ENCODE measurements around the gene RANBP1.

The RANBP1 gene

DNA sequence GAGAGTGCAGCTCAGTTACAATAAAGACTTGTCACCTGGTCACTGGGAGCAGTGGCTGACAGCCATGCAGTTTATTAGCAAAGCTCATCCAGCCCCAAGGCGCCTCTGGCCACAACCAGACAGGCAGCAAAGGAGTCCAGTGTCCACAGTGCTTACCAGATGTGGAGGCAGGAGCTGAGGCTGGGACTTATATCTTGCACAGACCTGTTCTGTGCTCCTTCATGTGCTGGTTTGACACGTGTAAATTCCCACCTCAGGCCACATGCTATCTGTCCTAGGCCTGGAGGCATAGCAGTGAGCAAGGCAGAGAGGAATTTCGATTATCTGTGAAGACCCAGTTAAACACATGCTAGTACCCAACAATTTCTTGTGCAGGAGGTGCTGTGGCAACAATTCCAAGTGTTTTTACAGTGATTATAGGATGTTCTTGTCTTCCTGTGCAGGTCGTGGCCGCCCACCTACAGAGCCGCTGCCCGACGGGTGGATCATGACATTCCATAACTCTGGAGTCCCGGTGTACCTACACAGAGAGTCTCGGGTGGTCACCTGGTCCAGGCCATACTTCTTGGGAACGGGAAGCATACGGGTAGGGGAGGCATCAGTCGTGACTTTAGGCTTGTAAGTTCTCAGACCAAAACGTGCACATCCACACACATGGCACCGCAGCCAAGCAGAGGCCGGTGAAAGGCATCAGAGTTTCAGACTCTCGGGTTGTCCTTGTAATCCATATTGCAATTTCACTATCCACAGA, 26.5 kb upstream of the RANBP1 start:
- Histone ChIP-seq H3K9ac (ENCODE audit: low read depth, low read length, poor library complexity, severe bottlenecking) (no peak overlapping the region), H3K4me1 (ENCODE audit: insufficient read depth, low read length, poor library complexity, severe bottlenecking) (peaks cover 12% of the 10 kb centered on the region), H3K9me2 (replicated peaks; ENCODE audit: low read depth, low read length) (no peaks in the 10 kb centered on the region), H3K27me3 (ENCODE audit: insufficient read depth, low read length, poor library complexity, severe bottlenecking) (no peaks in the 10 kb centered on the region), H3K9me3 (ENCODE audit: insufficient read depth, low read depth, low read length) (no peaks in the 10 kb centered on the region), H3K4me3 (ENCODE audit: low read length, poor library complexity, severe bottlenecking) (no peak overlapping the region), H3K36me3 (ENCODE audit: insufficient read depth, low read length) (peaks cover 88% of the 10 kb centered on the region), H2AFZ (ENCODE audit: low read length) (no peak overlapping the region), H3K4me2 (ENCODE audit: low read depth, low read length, poor library complexity, severe bottlenecking) (no peak overlapping the region), H3F3A (ENCODE audit: low read depth) (no peaks in the 10 kb centered on the region), H3K79me2 (ENCODE audit: insufficient read depth, low read length) (peaks cover 62% of the 10 kb centered on the region), H4K20me1 (ENCODE audit: insufficient read depth, low read length, poor library complexity, severe bottlenecking) (peaks cover 61% of the 10 kb centered on the region)
- TF ChIP-seq, protein P1, sequence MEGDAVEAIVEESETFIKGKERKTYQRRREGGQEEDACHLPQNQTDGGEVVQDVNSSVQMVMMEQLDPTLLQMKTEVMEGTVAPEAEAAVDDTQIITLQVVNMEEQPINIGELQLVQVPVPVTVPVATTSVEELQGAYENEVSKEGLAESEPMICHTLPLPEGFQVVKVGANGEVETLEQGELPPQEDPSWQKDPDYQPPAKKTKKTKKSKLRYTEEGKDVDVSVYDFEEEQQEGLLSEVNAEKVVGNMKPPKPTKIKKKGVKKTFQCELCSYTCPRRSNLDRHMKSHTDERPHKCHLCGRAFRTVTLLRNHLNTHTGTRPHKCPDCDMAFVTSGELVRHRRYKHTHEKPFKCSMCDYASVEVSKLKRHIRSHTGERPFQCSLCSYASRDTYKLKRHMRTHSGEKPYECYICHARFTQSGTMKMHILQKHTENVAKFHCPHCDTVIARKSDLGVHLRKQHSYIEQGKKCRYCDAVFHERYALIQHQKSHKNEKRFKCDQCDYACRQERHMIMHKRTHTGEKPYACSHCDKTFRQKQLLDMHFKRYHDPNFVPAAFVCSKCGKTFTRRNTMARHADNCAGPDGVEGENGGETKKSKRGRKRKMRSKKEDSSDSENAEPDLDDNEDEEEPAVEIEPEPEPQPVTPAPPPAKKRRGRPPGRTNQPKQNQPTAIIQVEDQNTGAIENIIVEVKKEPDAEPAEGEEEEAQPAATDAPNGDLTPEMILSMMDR (conservative IDR thresholded peaks at IDR 0.05; ENCODE audit: low read length), result no peak
- TF ChIP-seq EZH2phosphoT487 (IDR thresholded peaks at IDR 0.05; ENCODE audit: borderline replicate concordance), result no peak

GRCh38 chr22:20089977-20090729, 25.8 kb upstream of the RANBP1 start:
- H3K4me1 ChIP-seq (ENCODE audit: insufficient read depth, low read length, poor library complexity, severe bottlenecking), result peaks cover 4% of the 10 kb centered on the region
- H3K36me3 ChIP-seq (ENCODE audit: insufficient read depth, low read length), result peaks cover 95% of the 10 kb centered on the region
- H4K20me1 ChIP-seq (ENCODE audit: insufficient read depth, low read length, poor library complexity, severe bottlenecking), result peaks cover 54% of the 10 kb centered on the region
- H2AFZ ChIP-seq (ENCODE audit: low read length), result no peak overlapping the region
- no peaks in the 10 kb centered on the region for H3F3A ChIP-seq (ENCODE audit: low read depth)
- no peaks in the 10 kb centered on the region for H3K9me3 ChIP-seq (ENCODE audit: insufficient read depth, low read depth, low read length)
- H3K79me2 ChIP-seq (ENCODE audit: insufficient read depth, low read length), result peaks cover 55% of the 10 kb centered on the region
- no peaks in the 10 kb centered on the region for H3K9me2 ChIP-seq (replicated peaks; ENCODE audit: low read depth, low read length)
- no peak overlapping the region for H3K4me2 ChIP-seq (ENCODE audit: low read depth, low read length, poor library complexity, severe bottlenecking)
- no peak overlapping the region for H3K9ac ChIP-seq (ENCODE audit: low read depth, low read length, poor library complexity, severe bottlenecking)
- H3K27me3 ChIP-seq (ENCODE audit: insufficient read depth, low read length, poor library complexity, severe bottlenecking), result no peaks in the 10 kb centered on the region
- H3K4me3 ChIP-seq (ENCODE audit: low read length, poor library complexity, severe bottlenecking), result no peak overlapping the region
- no peak for TF ChIP-seq EZH2phosphoT487 (IDR thresholded peaks at IDR 0.05; ENCODE audit: borderline replicate concordance)
- TF ChIP-seq, protein P1 (conservative IDR thresholded peaks at IDR 0.05; ENCODE audit: low read length), result no peak

GRCh38 chr22:20090730-20091240, 25.1 kb upstream of the RANBP1 start:
- Histone ChIP-seq H3K4me2 (ENCODE audit: low read depth, low read length, poor library complexity, severe bottlenecking) (no peak overlapping the region), H3K9ac (ENCODE audit: low read depth, low read length, poor library complexity, severe bottlenecking) (no peak overlapping the region), H3K4me3 (ENCODE audit: low read length, poor library complexity, severe bottlenecking) (no peak overlapping the region), H2AFZ (ENCODE audit: low read length) (no peak overlapping the region), H3F3A (ENCODE audit: low read depth) (no peaks in the 10 kb centered on the region), H3K9me3 (ENCODE audit: insufficient read depth, low read depth, low read length) (no peaks in the 10 kb centered on the region), H3K4me1 (ENCODE audit: insufficient read depth, low read length, poor library complexity, severe bottlenecking) (no peaks in the 10 kb centered on the region), H3K79me2 (ENCODE audit: insufficient read depth, low read length) (peaks cover 55% of the 10 kb centered on the region), H3K27me3 (ENCODE audit: insufficient read depth, low read length, poor library complexity, severe bottlenecking) (no peaks in the 10 kb centered on the region), H4K20me1 (ENCODE audit: insufficient read depth, low read length, poor library complexity, severe bottlenecking) (peaks cover 48% of the 10 kb centered on the region), H3K36me3 (ENCODE audit: insufficient read depth, low read length) (peaks cover 99% of the 10 kb centered on the region), H3K9me2 (replicated peaks; ENCODE audit: low read depth, low read length) (no peaks in the 10 kb centered on the region)
- TF ChIP-seq, protein P1 (conservative IDR thresholded peaks at IDR 0.05; ENCODE audit: low read length), result no peak
- TF ChIP-seq EZH2phosphoT487 (IDR thresholded peaks at IDR 0.05; ENCODE audit: borderline replicate concordance), result no peak
